ENCODE measurements around the gene B3GAT2. TPM values are rescaled to one million over a fixed set of nuclear protein-coding genes. Genes with fewer than 3 reads are reported as not detected.

The B3GAT2 gene
- total RNA-seq, 1 experiment from 2014 or later: not detected

DNA sequence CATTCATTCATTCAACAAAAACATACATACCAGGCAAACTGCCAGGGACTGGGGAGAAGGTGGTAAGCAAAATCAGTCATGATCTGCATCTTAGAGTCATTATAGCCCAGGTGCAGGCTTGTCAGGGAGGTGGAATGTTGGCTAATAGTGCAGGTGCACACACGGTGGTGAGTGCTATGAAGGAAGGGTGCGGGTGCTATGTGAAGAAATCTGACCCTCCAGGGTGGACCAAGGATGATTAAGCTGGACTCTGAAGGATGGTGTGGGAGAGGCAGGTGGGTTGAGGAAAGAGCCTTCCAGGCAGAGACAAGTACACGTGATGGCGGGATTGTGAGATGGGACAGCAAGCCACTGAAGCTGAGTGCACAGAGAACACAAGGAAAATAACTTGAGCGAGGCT lies 77.4 kb downstream of the B3GAT2 start:
- Mint-ChIP-seq H3K9me3 (ENCODE audit: unreplicated experiment) (no peaks in the 10 kb centered on the region), H3K27me3 (ENCODE audit: insufficient read depth, unreplicated experiment) (peaks cover 68% of the 10 kb centered on the region), H3K27ac (ENCODE audit: low read depth, unreplicated experiment) (no peak overlapping the region), H3K4me1 (ENCODE audit: insufficient read depth, unreplicated experiment) (no peaks in the 10 kb centered on the region), H3K4me3 (ENCODE audit: unreplicated experiment) (no peak overlapping the region), H3K36me3 (ENCODE audit: insufficient read depth, unreplicated experiment) (no peaks in the 10 kb centered on the region)
- TF ChIP-seq CTCF (IDR thresholded peaks at IDR 0.05; ENCODE audit: unreplicated experiment): no peak
- no TSS peak for BruUV-seq (replicated peaks)
- POLR2A ChIA-PET: interaction anchor here (0.6 kb wide), 1 partner anchor 62 kb away, joined by 3 read pairs; no protein-coding TSS in a partner anchor
- intact Hi-C loops (cut with micrococcal nuclease): no loop called here
- no peak for DNase-seq (ENCODE audit: unreplicated experiment)
- CTCF ChIA-PET: interaction anchor here (1.0 to 1.3 kb wide), 3 partner anchors 172 to 571 kb away, joined by 3 to 8 read pairs (median 5); no protein-coding TSS in a partner anchor

DNA sequence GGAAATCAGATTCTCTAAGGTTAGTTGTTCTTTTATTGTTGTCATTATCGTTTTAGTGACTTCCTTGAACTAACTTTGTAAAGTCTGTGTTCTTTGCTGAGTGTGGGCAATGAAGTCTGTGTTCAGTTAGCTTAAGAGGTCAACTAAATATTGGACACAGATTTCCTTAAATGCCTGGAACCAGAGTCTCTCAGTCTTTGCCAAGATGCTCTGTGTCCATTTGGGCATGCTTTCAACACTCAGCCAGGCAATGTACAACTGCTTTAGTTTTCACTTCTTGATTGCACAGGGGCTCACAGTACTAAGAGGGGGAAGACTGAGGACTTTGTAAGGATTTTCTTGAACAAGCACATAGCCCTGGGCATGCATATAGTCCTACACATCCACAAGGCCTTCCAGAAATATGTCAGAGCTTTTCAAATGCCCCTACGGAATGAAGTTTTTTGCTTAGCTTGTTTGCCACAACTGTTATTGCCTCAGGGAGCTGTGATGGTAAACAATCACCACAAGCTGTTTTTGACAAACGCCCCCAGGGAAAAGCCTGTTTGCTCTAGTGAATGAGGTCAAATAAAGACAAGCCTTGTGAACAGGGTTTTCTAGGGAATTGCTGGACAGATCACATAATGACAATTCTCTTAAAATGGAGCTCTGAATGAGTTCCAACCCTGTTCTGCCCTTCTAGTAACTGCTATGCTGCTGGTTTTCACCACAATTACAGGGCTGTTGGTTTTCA lies 82.5 kb downstream of the B3GAT2 start:
- Mint-ChIP-seq H3K4me1 (ENCODE audit: insufficient read depth, unreplicated experiment) (no peaks in the 10 kb centered on the region), H3K4me3 (ENCODE audit: unreplicated experiment) (no peak overlapping the region), H3K27me3 (ENCODE audit: insufficient read depth, unreplicated experiment) (peaks cover 40% of the 10 kb centered on the region), H3K27ac (ENCODE audit: low read depth, unreplicated experiment) (no peak overlapping the region), H3K9me3 (ENCODE audit: unreplicated experiment) (peaks cover 20% of the 10 kb centered on the region), H3K36me3 (ENCODE audit: insufficient read depth, unreplicated experiment) (no peaks in the 10 kb centered on the region)
- DNase-seq (ENCODE audit: unreplicated experiment): no peak
- ChIA-PET POLR2A (no interaction called here), CTCF (interaction anchor here (0.7 to 3.5 kb wide), 5 partner anchors 10 to 654 kb away, joined by 3 to 28 read pairs (median 5); no protein-coding TSS in a partner anchor)
- intact Hi-C loops (cut with micrococcal nuclease): no loop called here
- TF ChIP-seq CTCF (IDR thresholded peaks at IDR 0.05; ENCODE audit: unreplicated experiment): no peak
- BruUV-seq (replicated peaks): no TSS peak

DNA sequence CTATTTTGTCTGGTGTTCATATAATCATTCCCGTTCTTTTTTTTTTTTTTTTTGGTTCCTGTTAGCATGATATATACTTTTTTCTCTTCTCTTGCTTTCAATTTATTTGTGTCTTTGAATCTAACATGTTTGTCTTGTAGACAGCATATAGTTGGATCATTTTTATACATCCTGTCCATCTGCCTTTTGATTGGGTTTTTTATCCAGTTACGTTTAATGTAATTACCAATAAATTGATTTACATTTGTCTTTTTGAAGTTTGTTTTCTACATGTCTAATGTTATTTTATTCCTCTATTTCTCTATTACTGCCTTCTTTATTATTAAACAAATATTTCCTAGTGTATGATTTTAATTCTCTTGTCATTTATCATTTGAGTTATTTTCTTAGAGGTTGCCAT lies 84.4 kb downstream of the B3GAT2 start:
- no peak overlapping the region for H3K27ac Mint-ChIP-seq (ENCODE audit: low read depth, unreplicated experiment)
- no peaks in the 10 kb centered on the region for H3K4me1 Mint-ChIP-seq (ENCODE audit: insufficient read depth, unreplicated experiment)
- H3K27me3 Mint-ChIP-seq (ENCODE audit: insufficient read depth, unreplicated experiment): peaks cover 25% of the 10 kb centered on the region
- peaks cover 20% of the 10 kb centered on the region for H3K9me3 Mint-ChIP-seq (ENCODE audit: unreplicated experiment)
- BruUV-seq (replicated peaks): no TSS peak
- no peak for DNase-seq (ENCODE audit: unreplicated experiment)
- ChIA-PET CTCF (interaction anchor here (0.7 to 3.5 kb wide), 2 partner anchors 12 to 1082 kb away, joined by 6 to 28 read pairs; no protein-coding TSS in a partner anchor), POLR2A (no interaction called here)
- no peaks in the 10 kb centered on the region for H3K36me3 Mint-ChIP-seq (ENCODE audit: insufficient read depth, unreplicated experiment)
- intact Hi-C loops (cut with micrococcal nuclease): no loop called here
- TF ChIP-seq CTCF (IDR thresholded peaks at IDR 0.05; ENCODE audit: unreplicated experiment): no peak
- no peak overlapping the region for H3K4me3 Mint-ChIP-seq (ENCODE audit: unreplicated experiment)

DNA sequence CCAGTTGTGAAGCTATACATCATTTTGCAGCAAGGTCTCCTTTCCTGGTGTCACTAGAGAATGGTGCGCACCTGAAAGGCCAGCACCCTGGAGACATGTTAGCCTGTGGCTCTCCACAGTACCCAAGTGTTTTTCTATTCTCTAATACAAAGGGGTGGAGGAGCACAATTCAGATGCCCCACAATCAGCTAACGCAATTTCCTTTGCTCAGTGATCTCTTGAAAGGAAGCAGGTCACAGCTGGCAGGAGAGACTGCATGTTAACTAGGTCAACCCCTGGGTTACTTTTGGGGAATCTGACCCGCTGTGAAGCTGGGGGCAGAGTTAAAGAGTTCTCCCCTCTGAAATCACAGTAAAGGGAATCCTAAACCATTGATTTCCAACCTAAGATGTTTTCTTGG lies 92.5 kb downstream of the B3GAT2 start:
- intact Hi-C loops (cut with micrococcal nuclease): no loop called here
- no peaks in the 10 kb centered on the region for H3K4me1 Mint-ChIP-seq (ENCODE audit: insufficient read depth, unreplicated experiment)
- ChIA-PET POLR2A (interaction anchor here (0.7 kb wide), 1 partner anchor 451 kb away, joined by 3 read pairs; the partner anchor contains the start of gene FAM135A), CTCF (interaction anchor here (0.6 to 3.9 kb wide), 2 partner anchors 20 to 554 kb away, joined by 3 to 20 read pairs; no protein-coding TSS in a partner anchor)
- BruUV-seq (replicated peaks): no TSS peak
- no peak overlapping the region for H3K27ac Mint-ChIP-seq (ENCODE audit: low read depth, unreplicated experiment)
- no peak overlapping the region for H3K4me3 Mint-ChIP-seq (ENCODE audit: unreplicated experiment)
- peaks cover 17% of the 10 kb centered on the region for H3K27me3 Mint-ChIP-seq (ENCODE audit: insufficient read depth, unreplicated experiment)
- TF ChIP-seq CTCF (IDR thresholded peaks at IDR 0.05; ENCODE audit: unreplicated experiment): no peak
- H3K36me3 Mint-ChIP-seq (ENCODE audit: insufficient read depth, unreplicated experiment): peaks cover 15% of the 10 kb centered on the region
- no peak for DNase-seq (ENCODE audit: unreplicated experiment)
- no peaks in the 10 kb centered on the region for H3K9me3 Mint-ChIP-seq (ENCODE audit: unreplicated experiment)
